ENCODE measurements around the gene NPY.

- TF ChIP-seq CTCF (IDR thresholded peaks at IDR 0.05) (no peak), POLR2A (IDR thresholded peaks at IDR 0.05) (no peak)
These were observed 52.5 kb downstream of the NPY start for GRCh38 chr7:24336461-24336860.

Data from gastroesophageal sphincter (tissue), 3 donors.